IMR-90 (cell line): ENCODE measurements around the gene DSTYK. TPM values are rescaled to one million over a fixed set of nuclear protein-coding genes. Genes with fewer than 3 reads are reported as not detected.

Experiments used
- ATAC-seq: fragments of 200-7000 bp; cut with Tn5 transposase; 2 replicates; pipeline ENCODE4 v1.9.1; 2020; ENCODE audit warnings: low read depth, mild to moderate bottlenecking, moderate library complexity
- BruUV-seq: library from RNA; stranded (reverse); fragments of 400-500 nt; replicated peaks from 2 replicates; lab custom pipeline; 2021; lab: Mats Ljungman, UMichigan
- CTCF ChIA-PET: fragments of 300-600 bp; formaldehyde crosslinking; extraction: SDS; loops from one replicate; lab custom pipeline; 2021; ENCODE audit warnings: antibody characterized with exemption; lab: Yijun Ruan, JAX
- POLR2A ChIA-PET: fragments of 300-600 bp; sonication (Branson Sonifier 250); formaldehyde crosslinking; loops from one replicate; lab custom pipeline; 2022; ENCODE audit warnings: antibody characterized with exemption; ENCODE audit not compliant: unreplicated experiment; lab: Charles Lee
- DNase-seq: peaks from one replicate; pipeline ENCODE4 v3.0.0; 2013
- H2AFZ ChIP-seq: replicated peaks from 2 replicates; pipeline ENCODE3; 2013; ENCODE audit warnings: low read length, mild to moderate bottlenecking; ENCODE audit not compliant: poor library complexity
- H2AK5ac ChIP-seq: 2 replicates; pipeline ENCODE4 v1.6.1; 2013; ENCODE audit warnings: low read depth, low read length, inconsistent platforms
- H2AK9ac ChIP-seq: replicated peaks from 2 replicates; pipeline ENCODE3; 2013; ENCODE audit warnings: mild to moderate bottlenecking, low read depth, low read length, moderate library complexity; ENCODE audit not compliant: poor library complexity
- H2BK120ac ChIP-seq: 2 replicates; pipeline ENCODE4 v1.6.1; 2013; ENCODE audit warnings: low read depth, low read length, inconsistent platforms
- H2BK15ac ChIP-seq: 3 replicates; pipeline ENCODE4 v1.6.1; 2013; ENCODE audit warnings: low read depth, low read length, inconsistent platforms
- H2BK20ac ChIP-seq: 2 replicates; pipeline ENCODE4 v1.6.1; 2013; ENCODE audit warnings: low read depth, mild to moderate bottlenecking, inconsistent platforms, low read length, moderate library complexity
- H2BK5ac ChIP-seq: 2 replicates; pipeline ENCODE4 v1.6.1; 2013; ENCODE audit warnings: mild to moderate bottlenecking, low read depth, low read length, inconsistent platforms; ENCODE audit not compliant: poor library complexity, severe bottlenecking
- H3K14ac ChIP-seq: replicated peaks from 2 replicates; pipeline ENCODE4 v1.6.1; 2013; ENCODE audit warnings: low read depth, low read length, inconsistent platforms
- H3K18ac ChIP-seq: 2 replicates; pipeline ENCODE4 v1.6.1; 2013; ENCODE audit warnings: low read depth, low read length, control low read depth
- H3K23ac ChIP-seq: 2 replicates; pipeline ENCODE4 v1.6.1; 2013; ENCODE audit warnings: low read depth, low read length, inconsistent platforms
- H3K27ac ChIP-seq: 2 replicates; pipeline ENCODE4 v1.5.1; 2013; ENCODE audit warnings: mild to moderate bottlenecking, control low read depth, low read length; ENCODE audit not compliant: insufficient read depth
- H3K27me3 ChIP-seq: 2 replicates; pipeline ENCODE4 v1.6.1; 2013; ENCODE audit warnings: low read length; ENCODE audit not compliant: control insufficient read depth, insufficient read depth
- H3K36me3 ChIP-seq: 2 replicates; pipeline ENCODE4 v1.6.1; 2013; ENCODE audit warnings: low read length, mixed read lengths; ENCODE audit not compliant: control insufficient read depth, insufficient read depth
- H3K4ac ChIP-seq: 2 replicates; pipeline ENCODE4 v1.6.1; 2013; ENCODE audit warnings: low read depth, low read length, inconsistent platforms
- H3K4me1 ChIP-seq: 2 replicates; pipeline ENCODE4 v1.6.1; 2013; ENCODE audit warnings: low read length, mixed read lengths; ENCODE audit not compliant: control insufficient read depth, insufficient read depth
- H3K4me2 ChIP-seq: 2 replicates; pipeline ENCODE4 v1.6.1; 2013; ENCODE audit warnings: low read depth, mild to moderate bottlenecking, control low read depth, low read length, moderate library complexity
- H3K4me3 ChIP-seq: 2 replicates; pipeline ENCODE4 v1.5.1; 2013; ENCODE audit warnings: low read depth, mild to moderate bottlenecking, control low read depth, low read length, moderate library complexity; ENCODE audit not compliant: insufficient read depth
- H3K56ac ChIP-seq: 2 replicates; pipeline ENCODE4 v1.6.1; 2013; ENCODE audit warnings: low read length, inconsistent platforms; ENCODE audit not compliant: insufficient read depth; ENCODE audit errors: extremely low read depth
- H3K79me1 ChIP-seq, 2 experiments: 2 replicates each; pipeline ENCODE4 v1.6.1; 2013; ENCODE audit warnings: low read length in 2 of 2, inconsistent platforms in 1 of 2, low read depth in 1 of 2
- H3K9ac ChIP-seq: 2 replicates; pipeline ENCODE4 v1.6.1; 2013; ENCODE audit warnings: low read depth, low read length, control low read depth
- H3K9me1 ChIP-seq: 2 replicates; pipeline ENCODE4 v1.6.1; 2013; ENCODE audit warnings: low read length, inconsistent platforms; ENCODE audit not compliant: insufficient read depth
- H3K9me3 ChIP-seq: 2 replicates; pipeline ENCODE4 v1.6.1; 2013; ENCODE audit warnings: low read length; ENCODE audit not compliant: control insufficient read depth, insufficient read depth
- H4K20me1 ChIP-seq: 2 replicates; pipeline ENCODE4 v1.6.1; 2013; ENCODE audit warnings: low read length, inconsistent platforms; ENCODE audit not compliant: insufficient read depth
- H4K5ac ChIP-seq: 2 replicates; pipeline ENCODE4 v1.6.1; 2013; ENCODE audit warnings: mild to moderate bottlenecking, low read depth, low read length, control low read depth
- H4K8ac ChIP-seq, 2 experiments: 2 replicates each; pipeline ENCODE4 v1.6.1; 2013; ENCODE audit warnings: low read depth in 2 of 2, low read length in 2 of 2, control low read depth in 1 of 2, inconsistent platforms in 1 of 2
- H4K91ac ChIP-seq: 2 replicates; pipeline ENCODE4 v1.6.1; 2013; ENCODE audit warnings: low read depth, low read length, inconsistent platforms; ENCODE audit not compliant: insufficient read depth
- CEBPB ChIP-seq: IDR thresholded peaks from 2 replicates; pipeline ENCODE4 v1.6.1; 2012; ENCODE audit warnings: low read depth, low read length, improper control_type of control experiment
- WGBS, 2 experiments: methylation state at CpG; one replicate each; pipeline versions ENCODE4 v1.1.5 to v1.1.7; 2013; ENCODE audit warnings: missing lambda C conversion rate in 2 of 2; ENCODE audit not compliant: insufficient read length in 1 of 2; ENCODE audit errors: extremely low coverage in 2 of 2; 5-methylcytosine and 5-hydroxymethylcytosine counted together
- dilution Hi-C: fragments of 300-500 bp; cut with HindIII; formaldehyde crosslinking; loops from one replicate; pipeline ENCODE4 v1.14.3; 2018; ENCODE audit warnings: low sequenced_read_pairs; ENCODE audit not compliant: unreplicated experiment
- in situ Hi-C: fragments of 300-500 bp; cut with MboI; formaldehyde crosslinking; loops from 3 replicates; pipeline ENCODE4 v1.14.3; 2019; ENCODE audit warnings: low sequenced_read_pairs, inconsistent platforms, mixed read lengths
- intact Hi-C: fragments of 100-400 bp; cut with micrococcal nuclease; formaldehyde crosslinking; loops from 2 replicates; pipeline ENCODE4 v1.10.0; 2022
- polyA plus RNA-seq, 3 experiments: library from polyadenylated mRNA; depleted of rRNA; stranded (reverse); fragments of >200 nt; gene quantifications; 2 replicates each; pipeline ENCODE4 v1.2.3, GENCODE V29; 2012; ENCODE audit warnings: low replicate concordance in 1 of 3
- total RNA-seq: library from RNA; depleted of rRNA; stranded (reverse); fragments of >200 nt; gene quantifications from 2 replicates; pipeline ENCODE4 v1.2.3, GENCODE V29; 2012
- TF ChIP-seq, protein P1 (sequence below): fragments of 150-350 bp; IDR thresholded peaks from 2 replicates; pipeline ENCODE4 v1.6.1; 2017; ENCODE audit warnings: mild to moderate bottlenecking, antibody characterized with exemption, low read length, low read depth

Gene DSTYK
- total and polyA plus RNA-seq, 2 of the 4 experiments (the other 2 are of a cell fraction) = 8.0 to 18.3 TPM

DNA sequence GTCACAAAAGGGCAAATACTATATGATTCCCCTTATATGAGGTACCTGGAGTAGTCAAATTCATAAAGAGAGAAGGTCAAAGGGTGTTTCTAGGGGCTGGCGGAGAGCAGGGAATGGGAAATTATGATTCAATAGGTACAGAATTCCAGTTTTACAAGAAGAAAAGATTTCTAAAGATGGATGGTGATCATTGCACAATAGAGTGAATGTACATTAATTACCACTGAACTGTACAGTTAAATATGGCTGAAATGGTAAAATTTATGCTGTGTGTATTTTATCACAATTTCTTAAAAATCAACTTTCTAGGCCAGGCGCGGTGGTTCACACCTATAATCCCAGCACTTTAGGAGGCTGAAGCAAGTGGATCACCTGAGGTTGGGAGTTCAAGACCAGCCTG lies 109.1 kb downstream of the DSTYK start:
- intact Hi-C loops (no loop called here), dilution Hi-C loops (no loop called here), in situ Hi-C loops (no loop called here)
- Histone ChIP-seq H3K4me2 (no peak overlapping the region), H3K23ac (no peak overlapping the region), H2AK5ac (no peak overlapping the region), H3K27ac (no peak overlapping the region), H2BK120ac (no peak overlapping the region), H4K20me1 (no peaks in the 10 kb centered on the region), H3K9me1 (peaks cover 5% of the 10 kb centered on the region), H4K8ac (no peak overlapping the region), H3K9ac (no peak overlapping the region), H3K14ac (no peak overlapping the region), H3K4me3 (no peak overlapping the region), H3K27me3 (no peaks in the 10 kb centered on the region), H3K79me1 (peaks cover 9 to 10% of the 10 kb centered on the region in 2 experiments; a peak in 3 of 4 replicates), H2BK15ac (no peak overlapping the region), H3K9me3 (no peaks in the 10 kb centered on the region), H3K4me1 (no peaks in the 10 kb centered on the region), H3K36me3 (peaks cover 42% of the 10 kb centered on the region), H2AK9ac (no peak overlapping the region), H4K91ac (no peak overlapping the region), H2BK5ac (no peak overlapping the region), H4K5ac (no peak overlapping the region), H3K4ac (no peak overlapping the region), H2BK20ac (no peak overlapping the region), H3K18ac (no peak overlapping the region), H3K56ac (no peak overlapping the region), H2AFZ (no peak overlapping the region)
- ChIA-PET CTCF (no interaction called here), POLR2A (no interaction called here)
- BruUV-seq = no TSS peak
- ATAC-seq = no peak
- WGBS, 2 experiments = no CpG with 5 or more reads among the region's 3 CpGs
- no peak for DNase-seq
- TF ChIP-seq, protein P1, sequence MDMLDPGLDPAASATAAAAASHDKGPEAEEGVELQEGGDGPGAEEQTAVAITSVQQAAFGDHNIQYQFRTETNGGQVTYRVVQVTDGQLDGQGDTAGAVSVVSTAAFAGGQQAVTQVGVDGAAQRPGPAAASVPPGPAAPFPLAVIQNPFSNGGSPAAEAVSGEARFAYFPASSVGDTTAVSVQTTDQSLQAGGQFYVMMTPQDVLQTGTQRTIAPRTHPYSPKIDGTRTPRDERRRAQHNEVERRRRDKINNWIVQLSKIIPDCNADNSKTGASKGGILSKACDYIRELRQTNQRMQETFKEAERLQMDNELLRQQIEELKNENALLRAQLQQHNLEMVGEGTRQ = no peak
- peak; percentile 63 for TF ChIP-seq CEBPB
